HUES64 (cell line): ENCODE data around the gene MELTF.

ENCODE experiments used
- H3K27ac ChIP-seq: 2 replicates; pipeline ENCODE4 v1.7.0; 2013; ENCODE audit warnings: low read depth, low read length, inconsistent platforms
- H3K27me3 ChIP-seq: 2 replicates; pipeline ENCODE4 v1.6.1; 2013; ENCODE audit warnings: mild to moderate bottlenecking, low read length; ENCODE audit not compliant: insufficient read depth
- H3K36me3 ChIP-seq: 2 replicates; pipeline ENCODE4 v1.6.1; 2013; ENCODE audit warnings: mild to moderate bottlenecking, low read length; ENCODE audit not compliant: insufficient read depth
- H3K4me1 ChIP-seq: 2 replicates; pipeline ENCODE4 v1.6.1; 2013; ENCODE audit warnings: mild to moderate bottlenecking, low read length, moderate library complexity; ENCODE audit not compliant: insufficient read depth
- H3K4me3 ChIP-seq: 2 replicates; pipeline ENCODE4 v1.5.1; 2013; ENCODE audit warnings: mild to moderate bottlenecking, low read length, moderate library complexity
- H3K9ac ChIP-seq: 2 replicates; pipeline ENCODE4 v1.6.1; 2013; ENCODE audit warnings: mild to moderate bottlenecking, low read depth, low read length
- H3K9me3 ChIP-seq: 2 replicates; pipeline ENCODE4 v1.6.1; 2013; ENCODE audit warnings: low read depth, low read length; ENCODE audit not compliant: insufficient read depth
- WGBS: fragments of 150-250, 120-280 bp; methylation state at CpG from one replicate; pipeline ENCODE4 v1.1.7; 2013; ENCODE audit warnings: missing lambda C conversion rate; 5-methylcytosine and 5-hydroxymethylcytosine counted together

MELTF gene

DNA sequence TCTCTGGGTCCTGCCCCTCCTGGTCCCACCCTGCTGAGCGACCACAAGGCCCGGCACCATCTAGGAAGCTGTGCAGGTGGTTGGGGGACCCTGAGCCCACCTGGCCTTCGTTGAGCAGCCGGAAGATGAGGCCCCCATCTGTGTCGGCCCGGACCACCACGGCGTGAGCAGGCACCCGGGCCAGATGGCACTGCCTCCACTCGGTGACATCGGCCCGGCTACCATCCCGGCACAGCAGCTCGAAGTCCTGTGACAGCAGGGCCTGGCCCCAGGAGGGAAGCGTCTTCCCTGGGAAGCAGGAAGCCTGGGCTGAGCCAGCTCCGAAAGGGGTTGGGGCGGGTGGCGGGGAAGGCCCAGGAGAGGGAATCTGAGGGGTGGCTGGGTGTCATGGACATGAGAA, 12.6 kb downstream of the MELTF start:
- 95% methylated on average over 18 of the region's 18 CpGs for WGBS
- Histone ChIP-seq H3K4me3 (no peak overlapping the region), H3K4me1 (peaks cover 9% of the 10 kb centered on the region; the same call in 1 of the 2 replicates), H3K27ac (no peak overlapping the region), H3K27me3 (no peaks in the 10 kb centered on the region; the same call in 1 of the 2 replicates), H3K36me3 (no peaks in the 10 kb centered on the region), H3K9me3 (no peaks in the 10 kb centered on the region), H3K9ac (no peak overlapping the region)

DNA sequence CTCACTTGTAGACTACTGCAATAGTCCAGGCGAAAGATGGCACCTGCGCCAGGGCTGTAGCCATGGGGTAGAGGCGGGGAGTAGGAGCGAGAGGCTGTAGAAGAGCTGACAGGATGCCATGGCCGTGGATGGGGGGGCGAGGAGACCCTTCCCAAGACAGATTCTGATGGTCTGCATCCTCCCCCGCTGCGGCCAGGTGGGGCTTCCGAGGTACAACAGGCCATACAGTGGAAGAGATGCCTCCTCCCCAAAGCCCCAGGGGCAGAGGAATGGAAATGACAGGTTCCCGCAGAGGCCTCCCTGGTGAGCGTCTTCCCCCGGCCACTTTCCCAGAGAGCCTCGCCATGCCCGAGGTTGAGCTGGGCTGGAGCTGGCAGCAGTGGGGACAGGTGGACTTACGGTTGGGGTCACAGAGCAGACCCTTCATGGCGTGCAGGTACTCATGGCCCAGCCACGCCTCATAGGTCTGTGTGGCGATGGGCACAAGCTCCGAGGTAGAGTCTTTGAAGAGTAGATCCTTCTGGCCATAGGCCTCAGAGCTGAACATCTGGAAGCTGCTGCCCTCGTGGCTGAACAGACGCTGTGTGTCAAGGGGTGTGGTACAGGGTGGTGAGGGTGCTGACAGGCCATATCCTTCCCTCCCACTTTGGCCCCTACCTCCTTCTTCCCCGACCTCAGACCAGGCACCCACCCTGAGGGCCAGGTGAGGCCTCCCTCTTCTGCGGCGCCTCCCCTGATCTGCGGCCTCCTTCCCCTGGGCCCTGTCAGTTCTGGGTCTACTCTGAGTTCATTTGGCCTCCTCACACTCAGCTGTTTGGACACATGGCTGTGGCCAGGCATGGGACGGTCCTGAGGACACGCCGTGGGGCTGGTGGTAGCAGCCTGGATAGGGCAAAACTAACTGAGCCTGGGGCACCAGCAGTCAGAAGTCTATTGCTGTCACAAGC, 13.6 kb downstream of the MELTF start:
- H3K9me3 ChIP-seq, result no peaks in the 10 kb centered on the region
- no peak overlapping the region for H3K27ac ChIP-seq
- no peak overlapping the region for H3K9ac ChIP-seq
- no peak overlapping the region for H3K4me3 ChIP-seq
- H3K4me1 ChIP-seq, result peaks cover 6% of the 10 kb centered on the region; the same call in 1 of the 2 replicates
- no peaks in the 10 kb centered on the region for H3K27me3 ChIP-seq
- WGBS, result 92% methylated on average over 27 of the region's 28 CpGs
- no peaks in the 10 kb centered on the region for H3K36me3 ChIP-seq

DNA sequence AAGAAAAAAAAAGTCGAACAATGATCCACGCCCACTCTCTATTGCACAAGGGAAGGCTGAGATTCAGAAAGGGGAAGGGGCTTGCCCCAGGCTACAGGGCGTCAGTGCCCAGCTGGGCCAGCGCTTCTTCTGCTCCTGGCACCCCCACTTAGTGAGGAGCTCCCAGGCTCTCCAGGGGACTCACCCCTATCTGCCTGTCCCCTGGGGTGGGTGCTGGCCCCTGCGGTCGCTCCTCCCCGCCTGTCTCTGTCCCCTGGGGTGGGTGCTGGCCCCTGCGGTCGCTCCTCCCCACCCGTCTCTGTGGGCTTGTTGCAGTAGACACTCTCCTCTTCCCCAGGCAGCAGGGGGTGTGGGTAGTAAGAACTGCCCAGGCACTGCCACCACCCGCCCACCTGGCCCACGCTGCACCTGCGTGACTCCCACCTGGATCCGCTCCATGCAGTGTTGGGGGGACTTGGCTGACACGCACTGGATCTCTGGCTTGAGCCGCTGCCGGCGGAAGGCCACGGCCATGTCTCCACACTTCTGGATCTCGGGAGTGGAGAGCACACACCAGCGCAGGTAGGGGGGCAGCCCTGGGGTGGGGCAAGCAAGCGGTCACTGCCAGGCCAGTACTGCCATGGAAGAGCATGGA, 14.6 kb downstream of the MELTF start:
- H3K36me3 ChIP-seq, result no peaks in the 10 kb centered on the region
- H3K9ac ChIP-seq, result no peak overlapping the region

DNA sequence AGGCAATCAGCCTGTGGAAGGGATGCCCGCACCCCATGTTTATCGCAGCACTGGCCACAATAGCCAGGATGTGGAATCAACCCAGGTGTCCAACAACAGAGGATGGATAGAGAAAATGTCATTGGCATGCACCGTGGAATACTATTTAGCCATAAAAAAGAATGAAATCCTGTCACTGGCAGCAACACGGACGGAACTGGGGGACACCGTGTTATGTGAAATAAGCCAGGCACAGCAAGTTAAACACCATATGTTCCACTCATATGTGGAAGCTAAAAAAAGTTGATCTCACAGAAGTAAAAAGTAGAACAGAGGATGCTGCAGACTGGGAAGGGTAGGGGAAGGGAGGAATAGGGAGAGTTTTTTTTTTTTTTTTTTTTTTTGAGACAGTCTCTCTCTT, 15.6 kb downstream of the MELTF start:
- Histone ChIP-seq H3K4me1 (peaks cover 3% of the 10 kb centered on the region; the same call in 1 of the 2 replicates), H3K27ac (no peak overlapping the region), H3K9ac (no peak overlapping the region), H3K27me3 (no peaks in the 10 kb centered on the region), H3K4me3 (no peak overlapping the region), H3K36me3 (no peaks in the 10 kb centered on the region), H3K9me3 (no peaks in the 10 kb centered on the region)
- WGBS, result 95% methylated on average over 6 of the region's 6 CpGs

More for the DNA sequence above, 14.6 kb downstream of the MELTF start:
- H3K9me3 ChIP-seq, result no peaks in the 10 kb centered on the region
- H3K27me3 ChIP-seq, result no peaks in the 10 kb centered on the region
- 96% methylated on average over 22 of the region's 22 CpGs for WGBS
- H3K4me3 ChIP-seq, result no peak overlapping the region
- peaks cover 3% of the 10 kb centered on the region; the same call in 1 of the 2 replicates for H3K4me1 ChIP-seq
- H3K27ac ChIP-seq, result no peak overlapping the region

DNA sequence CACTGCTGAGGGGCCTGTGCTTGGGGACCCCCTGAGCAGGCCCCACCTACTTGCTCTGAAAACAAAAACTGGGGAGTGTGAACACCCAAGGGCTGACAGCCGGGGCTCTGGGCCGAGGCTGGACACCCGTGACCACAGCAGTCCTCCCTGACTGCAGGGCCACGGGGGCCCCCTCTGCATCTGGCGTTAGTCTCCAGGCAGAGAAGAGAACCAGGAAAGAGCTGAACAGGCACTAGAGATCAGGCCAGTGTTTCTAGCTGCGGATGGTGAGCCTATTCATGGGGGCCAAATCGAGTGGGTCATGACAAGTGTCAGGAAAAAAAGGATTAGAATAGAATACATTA, 17.1 kb downstream of the MELTF start:
- H3K9ac ChIP-seq, result no peak overlapping the region
- H3K9me3 ChIP-seq, result no peaks in the 10 kb centered on the region
- H3K4me1 ChIP-seq, result peaks cover 3% of the 10 kb centered on the region; the same call in 1 of the 2 replicates
- H3K36me3 ChIP-seq, result no peaks in the 10 kb centered on the region
- WGBS, result 92% methylated on average over 7 of the region's 7 CpGs
- H3K27ac ChIP-seq, result no peak overlapping the region
- H3K4me3 ChIP-seq, result no peak overlapping the region
- H3K27me3 ChIP-seq, result no peaks in the 10 kb centered on the region

DNA sequence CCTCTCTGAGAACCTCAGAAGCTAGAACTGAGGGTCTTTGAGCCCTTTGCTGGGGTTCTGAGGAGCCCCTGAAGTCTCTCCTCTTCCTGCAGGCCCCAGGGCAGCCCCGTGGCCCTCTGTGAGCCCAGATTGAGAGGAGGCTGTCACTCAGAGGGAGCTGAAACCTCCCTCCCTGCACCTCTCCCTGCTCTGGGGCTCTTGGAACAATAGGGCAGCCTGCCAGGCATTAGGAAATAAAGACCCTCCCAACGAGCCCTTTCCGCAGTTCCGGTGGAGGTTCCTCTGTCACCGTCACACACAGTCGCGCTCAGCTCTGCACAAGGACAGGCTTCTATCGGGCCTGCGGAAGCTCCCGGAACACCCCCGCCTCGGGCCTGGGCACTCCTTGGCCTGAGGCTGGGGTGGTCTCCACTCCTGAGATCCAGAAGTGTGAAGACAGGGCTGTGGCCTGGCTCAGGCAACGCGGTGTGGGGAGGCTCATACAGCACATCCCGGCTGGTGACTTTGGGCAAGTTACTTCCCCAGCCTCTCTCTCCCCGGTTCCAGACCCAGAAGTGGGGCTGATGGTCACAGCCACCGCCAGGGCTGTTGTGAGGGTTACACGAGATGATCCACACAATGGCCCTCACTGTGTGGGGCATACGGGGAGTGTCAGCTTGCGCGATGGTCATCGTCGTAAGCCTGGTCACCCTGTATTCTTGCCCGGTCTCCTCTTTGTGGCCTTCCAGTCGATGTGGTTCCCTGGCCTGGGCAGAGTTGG, 17.7 kb downstream of the MELTF start:
- no peak overlapping the region for H3K27ac ChIP-seq
- H3K4me3 ChIP-seq, result no peak overlapping the region
- H3K4me1 ChIP-seq, result peaks cover 3% of the 10 kb centered on the region; the same call in 1 of the 2 replicates
- no peak overlapping the region for H3K9ac ChIP-seq
- no peaks in the 10 kb centered on the region for H3K36me3 ChIP-seq
- no peaks in the 10 kb centered on the region for H3K9me3 ChIP-seq
- no peaks in the 10 kb centered on the region for H3K27me3 ChIP-seq
- WGBS, result 86% methylated on average over 25 of the region's 25 CpGs

DNA sequence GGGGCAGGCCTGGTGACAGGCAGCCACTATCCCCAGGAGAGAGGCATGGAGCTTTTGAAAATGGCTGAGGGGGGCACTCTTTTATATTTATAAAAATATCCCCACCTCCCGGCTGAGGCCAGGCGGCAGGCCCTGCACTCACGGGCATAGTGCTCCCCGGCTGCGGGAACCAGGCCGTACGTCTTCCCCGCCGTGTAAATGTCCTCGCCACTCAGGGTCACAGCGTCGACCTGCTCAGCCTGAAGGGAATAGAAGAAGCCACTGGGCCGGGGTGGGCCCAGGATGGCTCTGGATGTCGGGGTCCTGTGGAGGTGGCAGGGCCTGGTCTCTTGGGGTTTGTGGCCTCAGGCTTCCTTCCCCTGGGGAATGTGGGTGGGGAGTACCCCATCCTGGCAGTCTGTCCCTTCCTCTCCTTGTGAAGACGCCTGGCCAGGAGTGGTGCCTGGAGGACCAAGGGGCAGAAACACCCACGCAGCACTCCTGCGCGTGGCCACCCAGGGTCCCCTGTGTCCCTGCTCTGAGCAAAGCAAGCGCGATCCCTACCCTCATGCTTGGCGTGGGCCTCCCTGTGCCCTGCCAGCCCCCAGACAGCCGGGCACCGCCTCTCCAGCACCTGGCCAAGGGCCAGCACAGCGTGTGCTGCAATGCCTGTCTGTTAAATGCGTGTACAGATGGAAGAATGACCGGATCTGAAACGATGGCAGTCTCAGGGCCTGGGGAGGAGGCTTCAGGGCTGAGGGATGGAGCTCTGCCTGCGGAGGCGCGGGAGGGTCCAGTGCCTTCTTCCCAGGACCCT, 18.9 kb downstream of the MELTF start:
- Histone ChIP-seq H3K36me3 (no peaks in the 10 kb centered on the region), H3K27me3 (no peaks in the 10 kb centered on the region), H3K4me1 (peaks cover 3% of the 10 kb centered on the region; the same call in 1 of the 2 replicates), H3K4me3 (no peak overlapping the region), H3K9ac (no peak overlapping the region), H3K9me3 (no peaks in the 10 kb centered on the region), H3K27ac (no peak overlapping the region)
- WGBS, result 94% methylated on average over 30 of the region's 30 CpGs

DNA sequence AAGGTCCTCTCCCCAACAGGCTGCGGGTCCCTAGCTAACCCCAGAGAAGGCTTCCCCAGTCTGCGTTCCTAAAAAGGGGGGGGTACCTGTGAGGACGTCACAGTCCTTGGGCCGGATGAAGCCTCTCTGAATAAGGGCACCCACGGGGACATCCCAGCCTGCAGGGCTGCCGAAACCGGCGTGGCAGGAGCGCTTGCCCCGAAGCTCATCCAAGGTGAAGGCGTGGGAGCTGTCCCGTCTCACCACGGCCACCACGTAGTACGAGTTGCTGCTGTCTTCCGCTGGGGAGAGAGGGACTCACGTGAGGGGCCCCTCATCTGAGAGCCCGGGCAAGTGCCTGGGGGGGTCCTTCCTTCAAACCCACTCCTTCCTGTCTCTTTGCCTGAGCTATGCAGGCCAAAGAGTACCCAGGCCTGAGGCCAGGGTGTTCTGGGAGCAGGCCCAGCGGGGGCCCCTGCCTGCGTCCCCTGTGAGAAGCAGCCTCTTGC, 20.0 kb downstream of the MELTF start:
- H3K4me1 ChIP-seq, result peaks cover 3% of the 10 kb centered on the region; the same call in 1 of the 2 replicates
- peaks cover 11% of the 10 kb centered on the region for H3K27me3 ChIP-seq
- WGBS, result 93% methylated on average over 20 of the region's 20 CpGs
- no peaks in the 10 kb centered on the region for H3K9me3 ChIP-seq
- no peaks in the 10 kb centered on the region for H3K36me3 ChIP-seq
- H3K9ac ChIP-seq, result no peak overlapping the region
- H3K27ac ChIP-seq, result no peak overlapping the region
- no peak overlapping the region for H3K4me3 ChIP-seq

DNA sequence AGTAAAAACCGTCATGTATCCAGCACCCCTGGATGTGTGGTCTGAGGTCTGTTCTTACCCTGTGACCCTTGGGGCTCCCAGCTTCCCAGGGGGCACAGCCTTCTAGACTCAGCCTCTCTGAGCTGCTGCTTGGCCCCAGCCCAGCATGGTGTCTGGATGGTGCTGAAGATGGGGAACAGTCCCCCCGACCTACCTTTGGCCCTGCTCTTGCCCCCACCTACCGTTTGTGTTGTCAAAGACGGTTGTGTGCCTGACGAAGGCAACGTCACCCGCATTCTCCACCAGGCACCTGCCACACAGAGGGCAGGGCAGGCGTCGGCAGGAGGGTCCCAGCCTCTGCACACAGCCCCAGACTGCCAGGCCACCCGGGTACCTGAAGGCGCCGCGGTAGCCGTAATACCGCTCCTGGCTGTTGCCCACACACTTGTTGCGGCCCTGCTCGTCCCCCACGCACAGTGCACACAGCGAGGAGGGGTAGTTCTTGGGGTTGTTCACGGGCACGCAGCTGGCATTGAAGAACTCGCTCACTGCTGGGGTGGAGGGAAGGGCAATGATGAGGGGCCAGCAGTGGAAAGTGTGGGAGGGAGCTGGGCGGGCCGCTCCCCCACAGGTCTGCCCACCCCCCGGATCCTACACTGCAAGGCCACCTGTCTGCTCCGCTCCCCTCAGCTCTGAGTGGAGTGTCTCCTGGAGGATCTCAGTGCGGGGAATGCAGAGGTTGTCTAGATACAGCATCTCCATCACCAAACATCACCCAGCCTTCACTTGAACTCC, 21.0 kb downstream of the MELTF start:
- WGBS, result 92% methylated on average over 27 of the region's 27 CpGs
- no peaks in the 10 kb centered on the region for H3K9me3 ChIP-seq
- H3K4me3 ChIP-seq, result no peak overlapping the region
- no peaks in the 10 kb centered on the region for H3K36me3 ChIP-seq
- H3K27ac ChIP-seq, result no peak overlapping the region
- no peak overlapping the region for H3K9ac ChIP-seq
- peaks cover 20% of the 10 kb centered on the region for H3K27me3 ChIP-seq
- peaks cover 6% of the 10 kb centered on the region; the same call in 1 of the 2 replicates for H3K4me1 ChIP-seq

DNA sequence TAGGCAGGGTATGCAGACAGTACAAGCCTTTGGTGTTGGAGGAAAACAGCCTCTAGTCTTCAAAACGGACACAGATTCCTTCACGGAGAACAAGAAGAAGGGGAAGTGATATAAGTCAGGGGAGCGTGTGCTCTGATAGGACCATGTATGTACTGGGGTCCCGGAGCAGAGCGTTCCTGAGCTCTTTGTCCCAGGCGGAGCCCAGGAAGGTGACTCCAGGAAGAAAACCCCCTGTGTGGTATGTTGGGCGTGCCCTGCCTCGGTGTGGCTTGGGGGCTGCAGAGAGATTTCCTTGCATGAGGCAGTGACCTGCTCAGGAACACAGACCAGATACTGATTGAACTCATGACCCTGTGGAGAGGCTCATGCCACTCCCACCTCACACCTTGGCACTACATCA, 21.7 kb downstream of the MELTF start:
- Histone ChIP-seq H3K36me3 (no peaks in the 10 kb centered on the region), H3K27me3 (peaks cover 22% of the 10 kb centered on the region), H3K9me3 (no peaks in the 10 kb centered on the region), H3K27ac (no peak overlapping the region), H3K9ac (no peak overlapping the region), H3K4me3 (no peak overlapping the region), H3K4me1 (peaks cover 6% of the 10 kb centered on the region; the same call in 1 of the 2 replicates)
- WGBS, result 88% methylated on average over 8 of the region's 8 CpGs
